ENCODE results near the gene TMEM156.
"Not testable (repeated sequence)": the region's sequence is repeated elsewhere in the genome, so short reads cannot be mapped to it uniquely, and the experiment has no call there.

- TF ChIP-seq CTCF (IDR thresholded peaks at IDR 0.05); ZFX (IDR thresholded peaks at IDR 0.05; ENCODE audit: borderline replicate concordance): not testable (repeated sequence)
Measured at GRCh38 chr4:38959248-38959647, 73.0 kb downstream of the TMEM156 start.
